Pulmonary artery endothelial cell (primary cell): ENCODE data around the gene SH3BGRL3. TPM values are rescaled to one million over a fixed set of nuclear protein-coding genes. Genes with fewer than 3 reads are reported as not detected.
A peak's percentile ranks its signal among the peaks of the same experiment; 100 is the strongest.
"Not testable (repeated sequence)": the region's sequence is repeated elsewhere in the genome, so short reads cannot be mapped to it uniquely, and the experiment has no call there.

Source experiments
- DNase-seq: peaks from one replicate; pipeline ENCODE4 v3.0.0-alpha.2; 2011; ENCODE audit warnings: low read depth, low spot score
- total RNA-seq: library from RNA; depleted of rRNA; stranded (reverse); fragments of >200 nt; gene quantifications from 2 replicates; pipeline ENCODE4 v1.2.3, GENCODE V29; 2014

SH3BGRL3 gene
- total RNA-seq = 29.7 and 35.7 TPM in 2 replicates

DNA sequence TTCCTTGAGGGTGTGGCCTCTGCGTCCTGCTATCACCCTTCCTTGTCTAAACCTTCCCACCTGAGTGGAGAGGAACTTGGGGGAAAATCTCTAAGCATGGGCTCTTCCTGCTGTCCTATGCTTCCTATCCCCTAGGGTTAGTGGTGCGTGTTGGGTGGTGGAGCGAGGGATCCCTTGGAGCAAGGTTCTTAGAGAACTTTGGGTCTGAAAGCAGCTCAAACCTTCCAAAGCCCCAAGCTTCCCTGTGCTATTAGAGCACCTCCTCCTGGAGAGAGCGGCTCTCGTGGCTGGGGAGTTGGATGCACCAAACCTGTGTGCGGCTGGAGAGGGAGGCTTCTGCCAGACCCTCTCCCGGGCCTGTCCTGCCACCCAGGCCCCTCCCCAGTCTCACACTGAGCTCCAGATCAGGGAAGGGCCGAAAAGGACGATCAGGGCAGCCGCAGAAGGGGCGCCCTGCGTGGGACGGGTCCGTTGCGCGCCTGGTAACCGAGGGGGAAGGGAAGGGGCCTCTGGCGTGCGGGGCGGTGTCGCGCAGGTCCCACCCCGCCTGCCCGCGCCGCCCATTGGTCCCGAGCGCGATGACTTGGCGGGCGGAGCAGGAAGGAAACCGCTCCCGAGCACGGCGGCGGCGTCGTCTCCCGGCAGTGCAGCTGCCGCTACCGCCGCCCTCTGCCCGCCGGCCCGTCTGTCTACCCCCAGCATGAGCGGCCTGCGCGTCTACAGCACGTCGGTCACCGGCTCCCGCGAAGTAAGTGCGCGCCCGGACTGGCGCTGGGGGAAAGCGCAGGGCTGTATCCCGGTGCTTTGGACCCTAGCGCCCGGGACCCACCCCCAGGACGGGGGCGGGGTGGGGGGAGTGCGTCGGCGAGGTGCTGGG, at the start of gene SH3BGRL3:
Gene SH3BGRL3, plus strand, starts transcription at position 631 of the 877 bp plus-strand sequence. Its CDS starts 70 bp downstream, at position 701.
- DNase-seq = peak; percentile 40

GRCh38 chr1:26230682-26231081, 49.2 kb upstream of the SH3BGRL3 start:
- not testable (repeated sequence) for DNase-seq

DNA sequence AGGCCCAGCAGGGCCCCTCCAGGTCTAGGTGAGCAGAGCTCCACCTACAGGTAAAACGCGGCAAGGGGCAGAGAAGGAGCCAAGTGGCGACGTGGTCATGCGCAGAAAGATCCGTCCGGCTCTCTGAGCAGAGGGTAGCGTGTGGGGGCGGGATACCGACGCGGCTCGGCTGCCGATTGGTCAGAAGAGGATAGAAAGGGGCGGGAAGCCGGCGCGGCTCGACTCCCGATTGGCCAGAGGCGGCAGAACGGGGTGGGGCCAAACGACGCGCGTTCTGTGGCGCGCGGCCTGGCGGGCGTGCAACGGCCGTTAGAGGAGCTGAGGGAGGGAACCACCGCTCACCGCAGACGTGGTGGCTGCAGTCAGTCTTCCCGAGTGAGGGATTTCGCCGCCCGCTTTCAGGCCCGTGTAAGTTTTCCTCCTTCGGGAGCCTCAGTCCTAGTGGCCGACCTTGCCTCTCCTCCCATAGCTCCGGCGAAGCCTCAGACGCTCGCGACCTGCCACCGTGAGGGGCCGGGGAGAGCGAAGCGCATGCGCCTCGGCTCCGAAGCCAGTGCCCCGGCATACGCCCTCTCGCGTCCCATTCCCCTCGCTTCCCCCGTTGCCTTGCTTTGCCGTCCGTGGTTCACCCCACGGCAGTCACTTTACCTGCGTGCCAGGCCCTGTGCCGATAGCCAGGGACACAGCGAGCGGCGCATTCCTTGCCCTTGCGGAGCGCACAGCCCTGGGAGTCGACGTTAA, 45.8 kb upstream of the SH3BGRL3 start, which contains the start of gene CEP85:
Gene CEP85, plus strand, starts transcription at position 298 of the 741 bp plus-strand sequence. CDS start 5,584 bp downstream, outside the sequence.
- DNase-seq = peak; percentile 90

GRCh38 chr1:26234644-26235370, 45.1 kb upstream of the SH3BGRL3 start:
- no peak for DNase-seq

DNA sequence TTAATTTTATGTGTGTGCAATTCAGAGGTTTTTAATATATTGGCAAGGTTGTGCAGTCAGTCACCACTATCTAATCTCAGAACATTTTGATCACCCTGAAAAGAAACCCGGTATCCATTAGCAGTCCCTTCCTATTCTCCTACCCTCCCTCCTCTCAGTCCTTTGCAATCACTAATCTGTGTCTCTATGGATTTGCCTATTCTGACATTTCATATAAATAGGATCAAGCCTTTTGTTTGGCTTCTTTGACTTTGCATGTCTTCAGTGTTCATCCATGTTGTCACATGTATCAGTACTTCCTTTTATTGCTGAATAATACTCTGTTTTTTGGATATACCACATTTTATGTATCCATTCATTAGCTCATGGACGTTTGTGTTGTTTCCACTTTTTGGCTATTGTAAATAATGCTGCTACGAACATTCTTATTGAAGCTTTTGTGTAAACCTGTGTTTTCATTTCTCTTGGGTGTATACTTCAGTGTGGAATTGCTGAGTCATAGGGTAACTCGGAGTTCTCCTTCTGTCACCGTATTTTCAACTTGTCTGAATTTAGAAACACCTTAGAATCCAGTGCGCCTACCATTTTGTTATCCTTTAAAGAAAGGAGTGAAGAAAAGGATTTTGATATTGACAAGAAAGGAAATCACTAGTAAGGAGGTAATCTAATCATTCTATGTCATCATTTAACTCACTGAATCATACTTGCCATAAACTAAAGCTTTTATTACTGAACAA, 42.5 kb upstream of the SH3BGRL3 start:
- no peak for DNase-seq

GRCh38 chr1:26239936-26240335, 40.0 kb upstream of the SH3BGRL3 start:
- DNase-seq = no peak

GRCh38 chr1:26252718-26253117, 27.2 kb upstream of the SH3BGRL3 start:
- DNase-seq = no peak

- no peak for DNase-seq
These were observed 25.5 kb upstream of the SH3BGRL3 start for GRCh38 chr1:26254404-26254803.

GRCh38 chr1:26257222-26257621, 22.7 kb upstream of the SH3BGRL3 start:
- DNase-seq = no peak

DNA sequence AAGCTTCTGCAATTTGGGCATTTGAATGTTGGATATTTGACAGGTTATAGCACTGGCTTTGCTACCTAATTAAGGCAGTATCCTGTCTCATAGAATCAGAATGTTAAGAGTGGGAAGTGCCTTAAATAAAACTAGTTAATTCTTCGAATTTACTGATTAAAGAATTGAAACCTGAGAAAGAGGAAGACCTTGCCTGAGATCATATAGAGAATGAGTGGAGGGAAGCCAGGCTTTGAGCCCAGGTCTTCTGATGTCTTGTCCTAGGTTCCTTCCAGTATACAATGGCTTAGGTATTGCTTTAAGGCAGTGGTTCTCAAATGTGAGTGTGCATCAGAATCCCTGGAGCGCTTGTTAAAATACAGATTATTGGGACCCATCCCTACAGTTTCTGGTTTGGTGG, 20.9 kb upstream of the SH3BGRL3 start:
- no peak for DNase-seq

GRCh38 chr1:26259578-26259977, 20.3 kb upstream of the SH3BGRL3 start:
- DNase-seq = no peak

DNA sequence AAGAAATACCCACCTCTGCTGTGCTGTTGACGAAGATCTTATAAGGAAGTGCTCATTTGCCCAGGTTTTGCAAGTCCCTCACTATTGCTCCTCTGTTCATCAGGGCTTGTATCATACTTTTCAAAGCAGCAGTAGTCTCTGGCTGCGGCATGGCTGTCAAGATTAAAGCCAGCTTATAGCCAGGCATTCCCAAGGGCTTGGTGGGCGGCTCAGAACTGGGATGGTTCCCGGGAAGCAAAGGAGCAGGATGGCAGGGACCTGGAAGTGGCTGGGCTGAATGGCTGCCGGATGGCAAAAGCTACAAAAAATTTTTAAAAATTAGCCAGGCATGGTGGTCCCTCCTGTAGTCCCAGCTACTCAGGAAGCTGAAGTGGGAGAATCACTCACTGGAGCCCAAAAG, 16.7 kb upstream of the SH3BGRL3 start:
- DNase-seq = no peak

GRCh38 chr1:26265405-26265804, 14.5 kb upstream of the SH3BGRL3 start:
- DNase-seq = no peak

- DNase-seq = no peak
These were observed 11.3 kb upstream of the SH3BGRL3 start for GRCh38 chr1:26268290-26269197.

- DNase-seq = no peak
These were observed 10.7 kb upstream of the SH3BGRL3 start for GRCh38 chr1:26269198-26269550.

DNA sequence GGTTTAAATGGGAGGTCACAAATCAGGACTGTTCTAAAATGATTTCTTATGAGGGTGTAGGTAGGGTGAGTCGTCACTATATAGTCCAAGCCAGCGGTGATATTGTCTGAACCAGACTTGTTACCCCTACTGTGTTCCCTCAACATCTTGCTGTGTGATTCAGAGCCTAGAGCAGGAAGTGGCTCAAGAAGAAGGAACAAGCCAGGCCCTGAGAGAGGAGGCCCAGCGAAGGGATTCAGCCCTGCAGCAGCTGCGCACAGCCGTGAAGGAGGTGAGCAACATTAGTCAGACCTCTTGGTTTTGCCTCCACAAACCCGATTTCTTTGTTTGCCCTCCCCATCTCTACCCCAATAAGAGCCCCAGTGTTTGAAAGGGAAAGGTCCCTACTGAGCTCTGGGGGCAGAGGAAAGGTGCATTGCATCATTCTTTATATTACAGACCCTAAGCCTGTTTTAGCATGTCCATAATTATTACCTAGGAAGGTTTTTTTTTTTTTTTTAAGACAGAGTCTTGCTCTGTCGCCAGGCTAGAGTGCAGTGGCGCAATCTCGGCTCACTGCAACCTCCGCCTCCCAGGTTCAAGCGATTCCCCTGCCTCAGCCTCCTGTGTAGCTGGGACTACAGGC, 5.0 kb upstream of the SH3BGRL3 start:
- DNase-seq = no peak

DNA sequence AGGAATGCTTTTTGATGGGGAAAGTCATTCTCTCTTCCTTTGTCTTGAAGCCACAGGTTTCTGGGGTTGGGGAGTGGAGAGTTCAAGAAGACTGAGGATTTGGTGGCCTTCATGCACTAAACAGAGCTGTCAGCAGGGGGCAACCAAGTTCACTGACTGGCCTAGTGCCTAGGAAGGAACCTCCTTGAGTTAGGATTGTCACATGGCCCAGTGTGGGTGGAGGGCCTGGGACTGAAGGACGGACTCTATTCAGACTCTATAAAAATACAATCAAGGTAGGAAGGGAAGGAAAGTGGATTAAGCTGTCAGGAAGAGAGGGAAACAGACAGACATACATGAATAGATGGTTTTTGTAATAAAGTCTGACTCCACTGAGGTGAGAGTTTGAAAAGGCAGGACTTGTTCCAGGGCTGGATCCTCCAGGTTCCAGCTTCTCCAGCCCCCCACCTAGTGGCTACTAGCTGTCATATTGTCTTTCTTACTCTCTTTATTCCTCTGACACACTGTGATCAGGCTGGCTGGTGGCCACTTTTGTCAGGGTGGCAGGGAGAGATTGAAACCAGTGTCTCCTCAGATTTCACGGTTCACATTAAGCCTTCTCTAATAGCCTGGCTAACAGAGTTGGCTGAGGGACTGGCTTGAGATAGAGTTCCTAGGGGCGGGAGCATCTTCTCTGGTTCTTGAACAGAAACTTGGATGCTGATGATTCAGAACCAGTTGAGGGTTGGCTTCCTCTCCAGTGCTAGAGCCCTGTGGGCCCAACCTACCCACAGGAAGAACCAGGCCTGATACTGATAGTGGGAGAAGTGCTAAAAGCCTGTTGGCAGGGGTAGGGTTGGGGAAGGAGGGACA, 4.1 kb upstream of the SH3BGRL3 start:
- peak; percentile 67 for DNase-seq

DNA sequence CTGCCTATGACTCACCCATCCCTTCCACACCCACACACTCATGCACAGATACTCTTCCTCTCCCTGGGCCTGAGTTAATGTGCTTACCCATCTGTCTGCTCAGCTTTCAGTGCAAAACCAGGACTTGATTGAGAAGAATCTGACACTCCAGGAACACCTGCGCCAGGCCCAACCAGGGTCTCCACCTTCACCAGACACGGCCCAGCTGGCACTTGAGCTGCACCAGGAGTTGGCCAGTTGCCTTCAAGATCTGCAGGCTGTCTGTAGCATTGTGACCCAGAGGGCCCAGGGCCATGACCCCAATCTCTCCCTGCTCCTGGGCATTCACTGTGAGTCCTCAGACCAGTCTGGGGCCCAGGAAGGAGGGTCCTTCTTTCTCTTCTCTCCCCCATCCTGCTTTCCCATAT, 3.5 kb upstream of the SH3BGRL3 start:
- DNase-seq = no peak

GRCh38 chr1:26277261-26277661, 2.6 kb upstream of the SH3BGRL3 start:
- no peak for DNase-seq
